HG03439 (cell line): Measurements from ENCODE around the gene TECR.
"Not testable (repeated sequence)": the region's sequence is repeated elsewhere in the genome, so short reads cannot be mapped to it uniquely, and the experiment has no call there.

Experiments
- ATAC-seq: cut with Tn5 transposase; IDR thresholded peaks from one replicate; pipeline ENCODE4 v1.9.1; 2021; ENCODE audit warnings: mild to moderate bottlenecking, moderate library complexity; ENCODE audit not compliant: unreplicated experiment

The TECR gene, protein sequence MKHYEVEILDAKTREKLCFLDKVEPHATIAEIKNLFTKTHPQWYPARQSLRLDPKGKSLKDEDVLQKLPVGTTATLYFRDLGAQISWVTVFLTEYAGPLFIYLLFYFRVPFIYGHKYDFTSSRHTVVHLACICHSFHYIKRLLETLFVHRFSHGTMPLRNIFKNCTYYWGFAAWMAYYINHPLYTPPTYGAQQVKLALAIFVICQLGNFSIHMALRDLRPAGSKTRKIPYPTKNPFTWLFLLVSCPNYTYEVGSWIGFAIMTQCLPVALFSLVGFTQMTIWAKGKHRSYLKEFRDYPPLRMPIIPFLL

DNA sequence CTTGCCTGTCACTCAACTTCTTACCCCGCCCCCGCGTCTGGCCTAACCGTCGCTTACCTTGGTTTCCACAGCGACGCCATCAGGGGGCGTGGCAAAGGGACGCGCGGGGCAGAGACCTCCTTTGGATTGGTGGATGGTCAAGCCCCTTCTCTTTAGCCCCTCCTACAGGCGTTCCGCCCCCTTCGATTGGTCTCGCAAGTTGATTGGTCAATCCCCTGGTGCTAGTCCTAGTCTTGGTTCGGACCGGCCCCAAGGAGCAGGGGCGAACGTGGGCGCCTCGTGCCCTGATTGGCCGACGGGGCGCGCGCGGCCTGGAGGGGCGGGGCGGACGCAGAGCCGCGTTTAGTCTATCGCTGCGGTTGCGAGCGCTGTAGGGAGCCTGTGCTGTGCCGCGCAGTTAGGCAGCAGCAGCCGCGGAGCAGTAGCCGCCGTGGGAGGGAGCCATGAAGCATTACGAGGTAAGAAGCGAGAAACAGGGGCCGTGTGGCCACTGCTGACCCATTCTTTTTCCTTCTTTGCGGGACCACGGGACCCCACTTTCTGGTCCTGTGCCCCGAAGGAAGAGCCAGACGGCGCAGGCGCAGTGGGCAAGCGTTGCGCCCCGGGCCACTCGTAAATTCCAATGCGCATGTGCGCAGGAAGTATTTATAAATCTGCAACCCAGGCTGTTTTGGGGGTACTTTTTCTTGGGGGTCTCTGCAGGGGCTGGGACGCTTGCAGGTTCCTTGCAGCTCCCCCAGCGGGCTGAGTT lies at the start of gene TECR:
TSS of gene TECR (plus strand) at position 341 of the 751 bp plus-strand sequence. CDS start at position 444, 103 bp downstream.
- peak; percentile 94 for ATAC-seq

DNA sequence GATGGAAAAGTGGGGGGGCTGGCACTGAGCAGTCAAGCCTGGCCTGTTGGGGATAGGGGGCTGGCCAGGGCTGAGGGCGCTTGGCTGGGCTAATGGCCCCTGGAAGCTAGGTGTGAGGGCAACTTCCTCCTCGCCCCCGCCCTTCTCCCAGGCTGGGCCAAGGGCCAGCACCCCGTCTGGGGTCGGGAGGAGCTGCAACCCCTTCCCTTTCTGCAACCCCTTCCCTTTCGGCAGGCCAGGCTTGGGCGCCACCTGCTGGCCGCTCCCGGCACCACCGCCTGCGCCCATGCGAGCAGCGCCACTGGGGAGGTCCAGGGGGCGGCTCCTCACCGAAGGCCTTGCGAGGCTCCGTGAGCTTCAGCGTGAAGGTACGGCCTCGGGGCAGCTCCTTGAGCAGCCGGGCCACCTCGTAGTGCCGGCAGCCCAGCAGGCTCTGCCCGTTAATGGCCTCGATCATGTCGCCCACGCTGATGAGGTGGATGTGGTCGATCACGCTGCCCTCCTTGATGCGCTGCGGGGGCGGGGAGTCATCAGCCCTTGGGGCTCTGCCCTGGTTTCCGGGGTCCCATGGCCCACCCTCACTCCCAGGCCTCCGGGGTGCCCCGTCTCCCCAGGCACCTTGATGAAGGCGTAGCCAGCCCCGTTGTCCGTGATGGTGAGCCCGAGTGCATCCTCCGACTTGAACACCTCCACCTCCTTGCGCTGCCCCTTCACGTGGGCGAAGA lies 49.3 kb upstream of the TECR start:
- no peak for ATAC-seq

DNA sequence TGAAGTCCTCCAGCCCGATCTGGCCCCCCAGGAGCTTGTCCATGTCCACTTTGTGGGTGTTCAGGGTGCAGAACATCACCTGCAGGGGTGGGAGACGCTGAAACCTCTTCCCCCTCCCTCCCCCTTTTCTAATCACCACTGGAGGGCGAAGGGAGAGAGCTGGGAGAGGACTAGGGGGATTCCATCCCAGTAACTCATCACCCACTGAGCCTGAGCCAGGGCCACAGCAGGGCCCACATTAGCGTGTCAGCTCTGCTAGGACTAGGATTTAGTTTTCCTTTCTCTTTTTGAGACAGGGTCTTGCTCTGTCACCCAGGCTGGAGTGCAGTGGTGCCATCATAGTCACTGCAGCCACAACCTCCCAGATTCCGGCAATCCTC lies 48.7 kb upstream of the TECR start:
- ATAC-seq: no peak

DNA sequence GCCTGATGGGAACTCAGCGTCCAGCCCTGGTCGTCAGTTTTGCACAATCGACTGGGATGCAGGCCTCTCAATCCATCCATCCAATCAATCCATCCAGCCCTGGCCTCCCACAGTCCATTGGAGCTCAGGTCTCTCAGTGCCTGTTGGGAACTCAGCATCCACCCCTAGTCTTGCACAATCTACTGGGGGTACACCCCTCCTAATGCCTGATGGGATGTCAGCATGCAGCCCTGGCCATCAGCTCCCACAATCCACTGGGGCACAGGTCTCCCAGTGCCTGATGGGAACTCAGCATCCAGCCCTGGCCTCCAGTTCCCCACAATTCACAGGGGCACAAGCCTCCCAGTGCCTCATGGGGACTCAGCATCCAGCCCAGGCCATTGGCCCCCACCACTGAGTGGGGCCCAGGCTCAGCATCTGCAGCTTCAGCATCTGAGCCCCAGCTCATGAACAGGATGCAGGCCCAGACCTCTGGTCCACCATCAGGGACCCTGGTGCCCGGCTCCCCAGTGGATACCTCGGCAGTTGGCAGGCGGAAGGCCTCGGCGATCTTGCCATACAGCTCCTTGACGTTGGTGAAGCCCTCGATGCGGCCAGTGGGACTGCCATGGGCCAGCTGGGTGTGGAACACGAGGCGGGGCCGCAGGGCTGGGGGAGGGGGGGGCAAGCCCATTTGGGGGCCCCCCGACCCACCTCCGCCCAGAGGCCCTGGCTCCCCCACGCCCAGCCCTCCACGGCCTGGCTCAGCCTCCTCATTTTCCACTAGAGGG lies 47.0 kb upstream of the TECR start:
- ATAC-seq: no peak

DNA sequence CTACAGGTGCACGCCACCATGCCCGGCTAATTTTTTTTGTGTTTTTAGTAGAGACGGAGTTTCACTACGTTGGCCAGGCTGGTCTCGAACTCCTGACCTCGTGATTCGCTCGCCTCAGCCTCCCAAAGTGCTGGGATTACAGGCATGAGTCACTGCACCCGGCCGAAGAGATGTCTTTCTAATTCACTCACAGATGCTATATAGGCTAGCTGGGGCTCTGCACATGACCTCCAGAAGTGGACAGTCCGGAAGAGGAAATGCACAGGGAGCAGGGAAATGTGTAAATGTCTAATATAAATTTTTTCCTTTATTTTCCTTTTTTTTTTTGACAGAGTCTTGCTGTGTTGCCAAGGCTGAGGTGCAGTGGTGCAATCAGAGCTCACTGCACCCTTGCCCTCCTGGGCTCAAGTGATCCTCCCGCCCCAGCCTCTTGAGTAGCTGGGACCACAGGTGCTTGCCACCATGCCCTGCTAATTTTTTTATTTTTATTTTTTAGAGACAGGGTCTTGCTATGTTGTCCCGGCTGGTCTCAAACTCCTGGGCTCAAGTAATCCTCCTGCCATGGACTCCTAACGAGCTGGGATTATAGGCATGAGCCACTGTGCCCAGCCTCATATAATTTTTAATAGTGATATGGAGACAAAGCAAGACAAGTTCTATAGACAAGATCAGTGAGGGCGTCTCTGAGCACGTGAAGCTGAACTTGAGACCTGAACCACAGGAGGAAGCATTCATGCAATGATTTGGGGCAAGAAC lies 41.8 kb upstream of the TECR start:
- no peak for ATAC-seq

DNA sequence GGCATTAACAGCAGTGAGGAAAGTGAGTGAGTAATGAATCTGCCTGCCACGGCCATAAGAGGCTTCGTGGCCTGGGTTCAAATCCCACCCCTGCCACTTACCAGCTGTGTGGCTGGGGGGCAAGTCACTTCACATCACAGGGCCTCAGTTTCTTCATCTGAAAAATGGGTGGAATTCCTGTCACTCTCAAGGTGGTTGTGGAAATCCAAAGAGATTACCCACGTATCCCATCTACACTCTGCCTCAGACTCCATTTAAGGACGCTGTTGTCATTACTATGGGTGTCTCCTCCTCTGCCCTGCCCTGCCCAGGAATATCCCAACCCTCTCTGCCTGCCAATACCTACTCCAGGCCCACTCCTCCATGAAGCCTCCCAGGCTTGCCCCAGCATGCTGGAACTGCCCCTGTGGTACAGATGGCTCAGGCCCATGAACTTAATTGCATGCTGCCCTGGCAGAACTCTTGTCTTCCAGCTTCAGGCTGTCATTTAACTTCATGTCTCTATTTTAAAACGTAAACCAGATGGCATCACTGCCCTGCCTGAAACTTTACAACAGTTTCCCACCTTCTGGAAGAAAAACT lies 36.5 kb upstream of the TECR start:
- no peak for ATAC-seq

DNA sequence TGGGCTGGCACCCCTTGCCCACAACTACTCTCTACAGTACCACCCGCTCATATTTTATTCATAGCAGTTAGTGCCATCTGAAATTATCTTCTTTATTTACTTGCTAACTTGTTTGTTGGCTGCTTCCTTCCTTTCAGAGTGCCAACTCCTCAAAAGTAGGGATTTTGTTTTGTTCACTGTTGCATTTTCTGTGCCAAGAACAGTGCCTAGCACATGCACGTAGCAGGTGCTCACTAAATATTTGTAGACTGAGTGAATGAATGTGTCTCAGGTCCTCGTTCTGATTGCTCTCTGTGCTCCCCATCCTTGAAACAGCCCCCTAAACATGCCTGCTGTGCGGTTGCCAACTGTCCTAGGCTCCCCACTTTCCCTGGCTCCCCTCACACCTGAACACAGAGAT lies 35.0 kb upstream of the TECR start:
- ATAC-seq: no peak

DNA sequence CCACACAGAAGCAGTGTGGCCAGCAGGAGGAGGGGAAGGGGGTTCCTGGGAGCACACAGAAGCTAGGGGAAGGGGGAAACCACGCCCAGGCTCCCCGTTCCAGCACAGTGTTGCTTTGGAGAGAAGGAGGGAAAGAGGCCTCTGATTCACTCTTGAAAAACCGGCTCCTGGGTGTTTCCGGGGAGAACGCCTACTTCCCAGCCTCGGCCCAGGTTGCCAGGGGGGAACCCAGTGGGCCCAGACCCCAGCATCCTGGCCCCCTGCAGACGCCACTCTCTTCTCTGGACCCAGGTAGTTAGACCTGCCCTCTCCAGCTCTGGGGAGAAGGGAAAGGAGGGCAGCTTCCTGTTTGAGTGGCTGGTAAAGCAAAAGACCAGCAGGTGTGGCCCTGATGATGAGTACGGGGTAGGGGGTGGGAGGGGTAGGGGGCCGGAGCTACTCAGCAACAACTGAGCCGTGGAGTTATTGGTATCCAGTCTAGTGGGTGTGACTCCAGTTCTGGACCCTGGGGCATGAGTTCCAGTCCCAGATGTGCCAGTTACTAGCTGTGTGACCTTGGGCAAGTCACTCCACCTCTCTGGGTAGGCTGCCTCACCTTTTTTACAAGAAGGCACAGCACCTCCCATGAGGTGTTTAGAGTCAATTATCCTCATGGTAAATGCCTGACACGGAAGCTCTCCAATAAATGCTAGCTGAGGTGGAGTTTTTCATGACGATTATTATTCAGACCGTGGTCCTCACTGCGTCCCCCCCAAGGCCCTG lies 34.3 kb upstream of the TECR start:
- ATAC-seq: no peak

DNA sequence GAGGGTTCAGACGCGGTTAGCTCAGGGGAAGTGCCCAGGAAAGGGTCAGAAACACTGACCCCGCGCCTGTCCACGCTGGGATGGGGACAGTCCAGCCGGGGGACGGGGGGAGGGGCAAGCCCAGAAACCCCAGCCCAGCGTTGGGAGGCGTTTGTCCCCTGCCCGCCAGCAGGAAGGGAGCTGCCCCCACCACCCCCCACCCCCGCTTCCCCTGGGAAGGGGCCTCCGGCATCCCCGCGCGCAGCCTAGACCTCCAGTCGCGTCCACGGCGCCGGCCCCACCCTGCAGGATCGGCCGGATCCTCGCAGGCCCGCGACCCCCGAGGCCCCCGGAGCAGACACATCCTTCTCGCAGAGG lies 33.7 kb upstream of the TECR start:
- ATAC-seq: no peak

DNA sequence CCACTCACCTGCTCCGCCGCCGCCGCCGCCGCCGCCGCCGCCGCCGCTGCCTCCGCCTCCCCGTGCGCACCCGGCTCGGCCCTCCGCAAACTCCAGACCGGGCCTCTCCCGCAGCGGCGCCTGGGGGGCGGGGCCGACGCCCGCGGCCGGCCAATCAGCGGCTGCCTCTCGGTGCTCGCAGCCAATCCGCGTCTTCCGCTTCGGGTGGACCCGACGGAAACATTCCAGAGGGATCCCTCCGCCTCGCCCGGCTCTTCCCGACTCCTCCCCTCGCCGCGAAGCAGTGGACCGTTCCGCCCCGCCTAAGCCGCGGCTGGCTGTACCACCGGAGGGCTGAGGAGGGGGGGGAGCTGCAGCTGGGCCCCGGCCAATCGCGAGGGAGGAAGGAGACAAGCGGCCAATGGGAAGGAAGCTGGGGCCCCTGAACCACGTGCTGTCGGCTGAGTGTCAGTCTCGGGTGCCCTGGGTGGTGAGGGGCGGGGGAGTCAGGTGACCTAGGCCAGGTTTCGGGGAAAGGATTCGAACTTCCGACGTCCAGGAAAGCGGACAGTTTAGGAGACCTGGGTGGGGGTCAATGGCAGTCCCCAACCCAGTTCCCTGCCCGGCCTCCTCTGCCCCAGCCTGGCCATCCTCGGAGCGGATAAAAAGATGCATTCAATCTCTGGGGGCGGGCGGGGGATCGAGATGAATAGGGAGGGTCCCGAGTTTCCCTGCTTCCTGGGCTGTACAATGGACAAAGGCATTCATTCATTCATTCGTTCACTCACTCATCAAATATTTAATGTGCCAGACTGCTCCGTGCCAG lies 33.2 kb upstream of the TECR start, which contains the start of gene GIPC1:
TSS of gene GIPC1 (minus strand) at position 99 of the 805 bp plus-strand sequence. CDS start 13,151 bp downstream, outside the sequence.
- ATAC-seq: no peak

DNA sequence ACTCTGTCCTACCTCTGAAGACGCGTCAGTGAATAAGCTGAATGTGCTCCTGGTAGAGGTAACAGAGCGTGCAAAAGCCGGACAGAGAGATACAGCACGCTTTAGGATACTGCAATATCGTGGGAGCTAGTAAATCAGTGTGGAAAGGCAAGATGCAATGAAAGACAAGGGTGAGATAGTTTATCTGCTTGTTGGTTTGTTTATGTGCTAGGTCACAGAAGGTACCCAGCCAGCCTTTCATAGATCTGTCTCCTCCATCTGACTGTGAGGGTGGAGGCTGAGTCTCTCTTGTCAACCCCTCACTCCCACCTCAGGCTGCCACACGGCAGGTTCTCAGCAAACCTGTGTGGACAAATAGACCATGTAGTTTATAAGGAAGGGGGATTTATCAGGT lies 32.6 kb upstream of the TECR start:
- no peak for ATAC-seq

DNA sequence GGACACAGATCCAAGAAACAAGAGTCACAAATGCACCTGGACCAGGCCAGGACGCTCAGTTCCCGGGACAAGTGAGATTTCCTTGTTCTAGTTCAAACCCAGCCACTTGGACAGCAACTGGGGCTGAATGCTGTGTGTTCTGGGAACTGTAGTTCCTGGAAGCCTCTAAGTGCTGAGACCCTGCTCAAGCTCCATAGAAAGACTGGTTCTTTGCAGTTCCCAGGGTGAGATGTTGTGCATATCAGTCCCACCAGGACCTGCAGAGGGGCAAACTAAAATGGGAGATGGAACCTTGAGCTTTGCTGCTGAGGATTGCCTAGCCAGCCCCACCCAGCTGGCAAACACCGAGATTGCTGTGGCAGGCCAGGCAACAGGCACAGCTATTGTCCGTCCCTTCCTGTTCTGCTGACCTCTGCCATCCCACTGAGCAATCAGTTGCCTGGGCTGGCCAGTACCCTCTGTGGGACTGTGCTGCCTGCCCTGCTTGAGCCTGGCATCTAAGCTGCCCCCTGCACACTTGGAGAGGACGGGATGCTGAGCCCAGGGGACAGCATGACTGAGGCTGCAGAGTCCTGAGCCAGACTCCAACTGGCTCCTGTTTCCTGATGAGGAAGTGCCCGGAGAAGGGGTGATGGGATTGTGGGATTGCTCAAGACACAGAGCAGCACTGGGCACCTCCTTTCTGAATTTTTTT lies 32.0 kb upstream of the TECR start:
- ATAC-seq: no peak

DNA sequence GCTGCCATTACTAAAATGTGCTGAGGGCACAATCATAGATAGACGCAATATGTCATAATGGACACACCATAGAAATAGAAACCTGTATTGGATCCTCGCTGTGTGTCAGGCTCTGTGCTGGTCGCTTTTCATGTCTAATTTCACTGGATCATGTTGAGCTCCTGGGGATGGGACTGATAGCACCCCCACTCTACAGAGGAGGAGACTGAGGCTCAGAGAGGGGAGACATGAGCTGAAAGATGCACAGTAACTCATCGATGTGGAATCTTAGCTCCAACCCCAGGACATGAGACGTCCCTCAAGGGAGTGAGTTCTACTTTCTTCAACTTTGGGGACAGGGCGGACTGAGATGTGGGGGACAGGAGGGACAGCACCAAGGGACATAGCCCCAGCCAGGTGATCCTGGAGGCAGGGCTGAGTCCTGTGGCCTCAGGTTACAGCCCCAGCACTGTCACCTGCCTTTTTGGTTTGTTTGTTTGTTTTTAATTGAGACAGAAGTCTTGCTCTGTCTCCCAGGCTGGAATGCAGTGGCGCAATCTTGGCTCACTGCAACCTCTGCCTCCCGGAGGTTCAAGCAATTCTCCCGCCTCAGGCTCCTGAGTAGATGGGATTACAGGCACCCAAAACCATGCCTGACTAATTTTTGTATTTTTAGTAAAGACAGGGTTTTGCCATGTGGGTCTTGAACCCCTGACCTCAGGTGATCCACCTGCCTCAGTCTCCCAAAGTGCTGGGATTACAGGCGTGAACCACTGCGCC lies 26.9 kb upstream of the TECR start:
- no peak for ATAC-seq

DNA sequence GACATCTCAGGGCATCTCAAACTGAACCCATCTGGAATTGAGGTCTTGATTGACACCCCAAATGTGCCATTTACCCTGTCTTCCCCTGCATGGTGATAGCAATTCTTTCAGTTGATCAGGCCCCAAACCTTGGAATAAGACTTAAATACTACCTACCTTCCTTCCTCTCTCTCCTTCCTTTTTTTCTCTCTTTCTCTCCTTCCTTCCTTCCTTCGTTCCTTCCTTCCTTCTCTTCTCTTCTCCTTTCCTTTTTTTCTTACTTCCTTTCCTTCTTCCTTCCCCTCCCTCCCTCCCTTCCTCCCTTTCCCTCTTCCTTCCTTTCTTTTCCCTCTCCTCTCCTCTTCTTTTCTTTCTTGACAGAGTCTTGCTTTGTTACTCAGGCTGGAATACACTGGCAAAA lies 26.1 kb upstream of the TECR start:
- no peak for ATAC-seq

DNA sequence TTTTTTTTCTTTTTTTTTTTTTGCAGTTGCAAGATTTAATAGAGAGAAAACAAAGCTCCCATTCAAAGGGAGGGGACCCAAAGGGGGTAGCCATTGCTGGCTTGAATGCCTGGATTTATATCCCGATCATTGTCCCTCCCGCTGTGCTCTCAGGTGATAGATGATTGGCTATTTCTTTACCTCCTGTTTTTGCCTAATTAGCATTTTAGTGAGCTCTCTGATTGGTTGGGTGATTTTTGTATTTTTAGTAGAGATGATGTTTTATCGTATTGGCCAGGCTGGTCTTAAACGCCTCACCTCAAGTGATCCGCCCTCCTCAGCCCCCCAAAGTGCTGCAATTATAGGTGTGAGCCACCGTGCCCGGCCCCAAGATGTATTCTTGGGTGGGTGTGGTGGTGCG lies 24.8 kb upstream of the TECR start:
- ATAC-seq: not testable (repeated sequence)

DNA sequence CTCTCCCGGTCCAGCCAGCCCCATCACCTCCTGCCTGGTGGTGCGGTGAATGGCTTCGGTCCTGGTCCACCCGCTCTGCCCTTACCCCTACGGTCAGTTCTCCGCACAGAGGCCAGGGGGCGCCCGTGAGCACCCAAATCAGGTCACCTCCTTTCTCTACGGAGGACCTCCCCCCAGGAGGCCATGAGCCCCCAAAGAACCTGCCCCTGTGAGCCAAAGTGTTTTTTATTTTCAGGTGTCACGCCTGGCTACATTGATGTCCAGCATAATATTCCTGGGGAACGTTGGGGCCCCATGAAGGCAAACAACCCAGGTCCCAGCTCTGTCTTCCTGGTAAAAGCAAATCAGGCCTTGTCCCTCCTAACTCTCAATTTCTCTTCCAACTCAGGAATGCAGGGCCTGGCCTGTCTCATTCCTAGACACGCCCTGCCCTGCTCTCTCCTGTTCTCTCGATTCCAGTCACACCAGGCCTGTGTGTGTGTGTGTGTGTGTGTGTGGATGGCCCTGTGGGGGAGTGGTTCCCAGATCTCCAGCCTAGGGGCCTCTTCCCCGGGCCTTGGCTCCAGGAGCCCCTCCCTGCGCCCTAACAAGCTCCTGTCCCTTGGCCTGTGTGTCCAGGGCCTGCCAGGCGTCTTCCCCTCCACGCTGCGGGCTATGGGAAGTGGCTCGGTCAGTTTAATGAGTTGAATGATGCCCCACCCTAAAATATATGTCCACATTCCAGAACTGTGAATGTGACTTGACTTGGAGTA lies 23.7 kb upstream of the TECR start:
- no peak for ATAC-seq
